Keratinocyte (primary cell): ENCODE data around the gene GPR3. TPM values are rescaled to one million over a fixed set of nuclear protein-coding genes. Genes with fewer than 3 reads are reported as not detected.
A peak's percentile ranks its signal among the peaks of the same experiment; 100 is the strongest.

Experiments used
- DNase-seq: peaks from one replicate; pipeline ENCODE4 v3.0.0-alpha.2; 2011; ENCODE audit warnings: low read depth, missing footprints, low spot score
- FAIRE-seq: peaks from 2 replicates; lab custom pipeline; 2011; peaks lifted over from hg19 to GRCh38; lab: Jason Lieb, UNC
- H2AFZ ChIP-seq: 2 replicates; pipeline ENCODE4 v1.6.0; 2012; ENCODE audit warnings: low read length, control low read depth, inconsistent platforms; ENCODE audit not compliant: control insufficient read depth
- H3K27ac ChIP-seq: 2 replicates; pipeline ENCODE4 v1.5.1; 2011; ENCODE audit warnings: low read length; ENCODE audit not compliant: control insufficient read depth, insufficient read depth
- H3K27me3 ChIP-seq: 3 replicates; pipeline ENCODE4 v1.6.0; 2011; ENCODE audit warnings: low read length; ENCODE audit not compliant: control insufficient read depth, insufficient read depth; ENCODE audit errors: extremely low read depth
- H3K36me3 ChIP-seq, 2 experiments: 2 replicates in 1 of 2; 3 replicates in 1 of 2; pipeline ENCODE4 v1.5.1; 2011; ENCODE audit warnings: low read length in 2 of 2, mild to moderate bottlenecking in 1 of 2; ENCODE audit not compliant: control insufficient read depth in 2 of 2, insufficient read depth in 2 of 2; ENCODE audit errors: extremely low read depth in 1 of 2
- H3K4me1 ChIP-seq: 3 replicates; pipeline ENCODE4 v1.5.1; 2011; ENCODE audit warnings: low read length; ENCODE audit not compliant: control insufficient read depth, insufficient read depth; ENCODE audit errors: extremely low read depth
- H3K4me2 ChIP-seq: 3 replicates; pipeline ENCODE4 v1.6.0; 2011; ENCODE audit warnings: low read depth, low read length; ENCODE audit not compliant: control insufficient read depth, insufficient read depth; ENCODE audit errors: extremely low read depth
- H3K4me3 ChIP-seq, 3 experiments: fragments of 200-600 bp in 1 of 3; sonication (generic) in 1 of 3; 2 replicates in 2 of 3; 3 replicates in 1 of 3; pipeline ENCODE4 v1.5.1; 2011 to 2016; ENCODE audit warnings: low read length in 3 of 3, mild to moderate bottlenecking in 3 of 3, control low read depth in 2 of 3, inconsistent platforms in 1 of 3, low read depth in 1 of 3, mixed read lengths in 1 of 3, mixed run types in 1 of 3, moderate library complexity in 1 of 3; ENCODE audit not compliant: control insufficient read depth in 2 of 3, insufficient read depth in 2 of 3; ENCODE audit errors: extremely low read depth in 1 of 3
- H3K79me2 ChIP-seq: 2 replicates; pipeline ENCODE4 v1.6.0; 2012; ENCODE audit warnings: low read length; ENCODE audit not compliant: control insufficient read depth, insufficient read depth
- H3K9ac ChIP-seq: 3 replicates; pipeline ENCODE4 v1.6.0; 2011; ENCODE audit warnings: low read length; ENCODE audit not compliant: control insufficient read depth, insufficient read depth; ENCODE audit errors: extremely low read depth
- H3K9me1 ChIP-seq: 3 replicates; pipeline ENCODE4 v1.6.0; 2011; ENCODE audit warnings: low read length; ENCODE audit not compliant: control insufficient read depth, insufficient read depth; ENCODE audit errors: extremely low read depth
- H3K9me3 ChIP-seq: 2 replicates; pipeline ENCODE4 v1.5.1; 2012; ENCODE audit warnings: low read depth, low read length; ENCODE audit not compliant: control insufficient read depth
- H4K20me1 ChIP-seq: 3 replicates; pipeline ENCODE4 v1.6.0; 2011; ENCODE audit warnings: low read length; ENCODE audit not compliant: control insufficient read depth, insufficient read depth; ENCODE audit errors: extremely low read depth
- EZH2 ChIP-seq: IDR thresholded peaks from one replicate; pipeline ENCODE4 v1.6.1; 2012; ENCODE audit warnings: inconsistent platforms, mild to moderate bottlenecking, low read length, moderate library complexity
- dilution Hi-C: fragments of 300-500 bp; cut with MboI; formaldehyde crosslinking; loops from one replicate; pipeline ENCODE4 v1.7.0; 2020; ENCODE audit warnings: low sequenced_read_pairs; ENCODE audit not compliant: extremely low pct_ligation_motif_present
- polyA plus RNA-seq, 5 experiments: library from polyadenylated mRNA; depleted of rRNA in 3 of 5; stranded (reverse) in 3 of 5; stranded (forward) in 1 of 5; unstranded in 1 of 5; fragments of >200 nt; gene quantifications; 1 replicate in 1 of 5; 2 replicates in 3 of 5; 3 replicates in 1 of 5; pipeline versions ENCODE4 v1.2.1 to v1.2.3, GENCODE V29; 2011 to 2012; ENCODE audit warnings: missing spikeins in 2 of 5, low read depth in 1 of 5, low replicate concordance in 1 of 5
- TF ChIP-seq, protein P1 (sequence below), 3 experiments: IDR thresholded peaks in 1 of 3; conservative IDR thresholded peaks in 1 of 3; optimal IDR thresholded peaks in 1 of 3; 2 replicates in 2 of 3; 3 replicates in 1 of 3; pipeline versions ENCODE3 to v1.5.1; 2011; ENCODE audit warnings: low read length in 3 of 3, mild to moderate bottlenecking in 3 of 3, moderate library complexity in 2 of 3, control low read depth in 1 of 3, inconsistent platforms in 1 of 3; ENCODE audit not compliant: insufficient read depth in 2 of 3; ENCODE audit errors: extremely low read depth in 1 of 3

GPR3 gene
- polyA plus RNA-seq, 1 donor (not counting 4 experiments of a cell fraction or from before 2014, with no cell fraction given) = 1.4 TPM

DNA sequence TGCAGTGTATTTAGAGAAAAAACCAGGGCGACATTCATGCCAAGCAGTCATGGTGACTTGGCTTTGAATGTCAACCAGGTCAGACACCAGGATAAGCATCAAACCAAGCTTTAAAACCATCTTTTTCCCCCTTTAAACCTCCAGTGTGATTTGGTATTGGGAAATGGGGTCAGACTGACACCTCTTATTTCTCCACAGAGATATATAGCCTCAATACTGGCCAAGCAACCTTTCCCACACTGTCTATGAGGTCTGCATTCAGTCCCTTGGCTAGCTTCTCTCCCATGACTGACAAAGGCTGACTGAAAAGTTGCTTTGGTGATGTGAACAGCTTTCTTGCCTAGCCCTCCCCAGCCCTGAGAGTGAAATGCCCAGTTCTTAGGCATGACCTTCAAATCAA lies 21.7 kb downstream of the GPR3 start:
- H3K9me3 ChIP-seq = no peaks in the 10 kb centered on the region

GRCh38 chr1:27416387-27417111 lies 24.1 kb downstream of the GPR3 start:
- Histone ChIP-seq H3K4me2 (no peak overlapping the region), H3K4me1 (peaks cover 19% of the 10 kb centered on the region), H3K36me3 (peaks cover 27 to 56% of the 10 kb centered on the region in 2 experiments), H3K27ac (no peak overlapping the region), H2AFZ (no peak overlapping the region), H3K9ac (no peak overlapping the region), H3K9me3 (no peaks in the 10 kb centered on the region), H3K9me1 (no peaks in the 10 kb centered on the region), H3K27me3 (no peaks in the 10 kb centered on the region), H3K4me3 (no peak overlapping the region), H3K79me2 (peaks cover 7% of the 10 kb centered on the region), H4K20me1 (no peaks in the 10 kb centered on the region)
- FAIRE-seq = peak; percentile 49
- peak; percentile 61 for DNase-seq
- TF ChIP-seq EZH2 = no peak
- TF ChIP-seq, protein P1, sequence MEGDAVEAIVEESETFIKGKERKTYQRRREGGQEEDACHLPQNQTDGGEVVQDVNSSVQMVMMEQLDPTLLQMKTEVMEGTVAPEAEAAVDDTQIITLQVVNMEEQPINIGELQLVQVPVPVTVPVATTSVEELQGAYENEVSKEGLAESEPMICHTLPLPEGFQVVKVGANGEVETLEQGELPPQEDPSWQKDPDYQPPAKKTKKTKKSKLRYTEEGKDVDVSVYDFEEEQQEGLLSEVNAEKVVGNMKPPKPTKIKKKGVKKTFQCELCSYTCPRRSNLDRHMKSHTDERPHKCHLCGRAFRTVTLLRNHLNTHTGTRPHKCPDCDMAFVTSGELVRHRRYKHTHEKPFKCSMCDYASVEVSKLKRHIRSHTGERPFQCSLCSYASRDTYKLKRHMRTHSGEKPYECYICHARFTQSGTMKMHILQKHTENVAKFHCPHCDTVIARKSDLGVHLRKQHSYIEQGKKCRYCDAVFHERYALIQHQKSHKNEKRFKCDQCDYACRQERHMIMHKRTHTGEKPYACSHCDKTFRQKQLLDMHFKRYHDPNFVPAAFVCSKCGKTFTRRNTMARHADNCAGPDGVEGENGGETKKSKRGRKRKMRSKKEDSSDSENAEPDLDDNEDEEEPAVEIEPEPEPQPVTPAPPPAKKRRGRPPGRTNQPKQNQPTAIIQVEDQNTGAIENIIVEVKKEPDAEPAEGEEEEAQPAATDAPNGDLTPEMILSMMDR (optimal IDR thresholded peaks at IDR 0.05 in 1 of 3, IDR thresholded peaks at IDR 0.05 in 1 of 3, conservative IDR thresholded peaks at IDR 0.05 in 1 of 3; ENCODE audit: extremely low read depth in 1 of 3, insufficient read depth in 2 of 3, low read length in 3 of 3) = peak; percentile 72 to 76 (median 74)
- dilution Hi-C loops = loop anchor here (25.0 kb wide), 1 partner anchor 171 kb away; no protein-coding TSS in a partner anchor

More for the DNA sequence above, 21.7 kb downstream of the GPR3 start:
- no peaks in the 10 kb centered on the region for H4K20me1 ChIP-seq
- no peak for DNase-seq
- no peaks in the 10 kb centered on the region for H3K79me2 ChIP-seq
- FAIRE-seq = no peak
- H3K36me3 ChIP-seq = peaks cover 34 to 73% of the 10 kb centered on the region in 2 experiments
- dilution Hi-C loops = loop anchor here (25.0 kb wide), 1 partner anchor 173 kb away; no protein-coding TSS in a partner anchor
- peaks cover 19% of the 10 kb centered on the region for H3K4me1 ChIP-seq
- no peak overlapping the region for H3K4me2 ChIP-seq
- H3K4me3 ChIP-seq = no peak overlapping the region
- no peak overlapping the region for H3K9ac ChIP-seq
- no peak overlapping the region for H3K27ac ChIP-seq
- H2AFZ ChIP-seq = no peak overlapping the region
- TF ChIP-seq EZH2 = no peak
- TF ChIP-seq, protein P1 (optimal IDR thresholded peaks at IDR 0.05 in 1 of 3, IDR thresholded peaks at IDR 0.05 in 1 of 3, conservative IDR thresholded peaks at IDR 0.05 in 1 of 3; ENCODE audit: extremely low read depth in 1 of 3, insufficient read depth in 2 of 3, low read length in 3 of 3) = no peak
- H3K27me3 ChIP-seq = no peaks in the 10 kb centered on the region
- no peaks in the 10 kb centered on the region for H3K9me1 ChIP-seq
